Skeletal muscle satellite cell (primary cell): ENCODE results near the gene HS6ST1.
"Not testable (repeated sequence)": the region's sequence is repeated elsewhere in the genome, so short reads cannot be mapped to it uniquely, and the experiment has no call there.

Source experiments
- H3K27me3 ChIP-seq: 2 replicates; pipeline ENCODE4 v1.7.0; 2013; ENCODE audit warnings: low read length; ENCODE audit not compliant: control insufficient read depth, insufficient read depth
- H3K36me3 ChIP-seq: 2 replicates; pipeline ENCODE4 v1.7.0; 2013; ENCODE audit warnings: mild to moderate bottlenecking, control low read depth, low read length; ENCODE audit not compliant: insufficient read depth
- H3K4me1 ChIP-seq: 2 replicates; pipeline ENCODE4 v1.7.0; 2013; ENCODE audit warnings: low read length; ENCODE audit not compliant: control insufficient read depth, insufficient read depth
- H3K4me2 ChIP-seq: 2 replicates; pipeline ENCODE4 v1.7.0; 2013; ENCODE audit warnings: mild to moderate bottlenecking, low read length
- H3K4me3 ChIP-seq: 2 replicates; pipeline ENCODE4 v1.7.0; 2013; ENCODE audit warnings: low read length
- H3K9ac ChIP-seq: 2 replicates; pipeline ENCODE4 v1.7.0; 2013; ENCODE audit warnings: mild to moderate bottlenecking, low read depth, low read length, moderate library complexity
- H3K9me3 ChIP-seq: replicated peaks from 2 replicates; pipeline ENCODE4 v1.7.0; 2013; ENCODE audit warnings: mild to moderate bottlenecking, control low read depth, low read length

Gene HS6ST1

DNA sequence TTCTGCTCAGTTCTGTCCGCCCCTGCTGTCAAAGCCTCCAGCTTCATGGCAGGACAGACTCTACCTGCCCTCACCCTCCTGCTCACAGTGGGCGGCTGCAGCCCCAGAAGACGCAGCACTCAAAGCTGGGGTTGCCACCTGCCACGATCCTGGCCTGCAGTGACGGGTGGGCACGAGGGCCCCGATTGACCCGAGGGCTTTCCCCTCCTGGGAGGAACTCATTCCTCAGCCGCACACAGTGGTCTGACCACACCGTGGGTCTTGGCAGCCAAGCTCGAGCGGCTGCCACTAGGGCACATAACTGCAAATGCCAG is 47.1 kb downstream of the HS6ST1 start:
- Histone ChIP-seq H3K27me3 (no peaks in the 10 kb centered on the region), H3K4me3 (no peak overlapping the region), H3K9ac (no peak overlapping the region), H3K4me2 (no peak overlapping the region), H3K36me3 (no peaks in the 10 kb centered on the region), H3K4me1 (no peaks in the 10 kb centered on the region), H3K9me3 (no peaks in the 10 kb centered on the region)

DNA sequence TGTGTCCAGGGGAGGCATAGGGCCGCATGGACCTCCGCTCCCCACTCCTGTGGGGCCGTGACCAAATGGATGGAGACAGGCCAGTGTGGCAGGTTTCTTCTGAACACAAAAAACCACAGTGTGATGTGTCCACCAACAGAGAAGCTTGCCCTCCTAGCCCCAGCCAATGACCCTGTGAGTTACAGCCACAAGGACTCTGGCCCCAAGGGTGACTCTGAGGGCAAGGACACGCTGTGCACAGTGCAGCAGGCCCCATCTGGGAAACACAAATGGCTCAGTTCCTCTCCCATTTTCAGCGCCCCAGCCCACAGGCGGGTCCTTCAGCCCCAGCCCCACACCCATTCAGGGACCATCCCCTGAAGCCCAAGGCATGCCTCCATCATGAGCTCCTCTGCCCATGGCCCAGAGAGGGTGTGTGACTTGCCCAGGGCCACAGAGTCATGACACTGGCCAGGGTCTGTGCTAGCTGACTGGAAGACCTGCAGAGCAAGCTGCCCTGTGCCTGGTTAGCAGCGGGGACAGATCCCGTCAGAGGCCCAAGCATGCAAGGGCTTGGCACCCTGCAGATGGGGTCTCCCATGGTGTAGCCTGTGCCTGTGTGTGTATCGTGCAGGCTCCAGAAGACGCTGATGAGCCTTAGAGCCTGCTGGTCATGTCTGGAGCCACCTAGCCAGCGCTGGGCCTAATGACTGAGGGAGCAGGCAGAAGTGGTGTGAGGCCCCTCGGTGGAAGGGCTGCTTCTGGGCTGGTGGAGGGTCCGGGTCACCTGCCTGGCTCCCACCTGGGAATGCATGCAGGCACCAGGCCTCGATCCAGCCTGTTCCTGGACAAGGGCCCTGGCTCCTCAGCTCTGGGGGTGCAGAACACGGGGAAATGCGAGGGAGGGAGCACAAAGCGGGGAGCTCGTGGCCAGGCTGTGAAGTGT is 47.7 kb downstream of the HS6ST1 start:
- Histone ChIP-seq H3K27me3 (no peaks in the 10 kb centered on the region), H3K4me1 (no peaks in the 10 kb centered on the region), H3K4me3 (no peak overlapping the region), H3K9ac (no peak overlapping the region), H3K36me3 (no peaks in the 10 kb centered on the region), H3K9me3 (no peaks in the 10 kb centered on the region), H3K4me2 (no peak overlapping the region)

DNA sequence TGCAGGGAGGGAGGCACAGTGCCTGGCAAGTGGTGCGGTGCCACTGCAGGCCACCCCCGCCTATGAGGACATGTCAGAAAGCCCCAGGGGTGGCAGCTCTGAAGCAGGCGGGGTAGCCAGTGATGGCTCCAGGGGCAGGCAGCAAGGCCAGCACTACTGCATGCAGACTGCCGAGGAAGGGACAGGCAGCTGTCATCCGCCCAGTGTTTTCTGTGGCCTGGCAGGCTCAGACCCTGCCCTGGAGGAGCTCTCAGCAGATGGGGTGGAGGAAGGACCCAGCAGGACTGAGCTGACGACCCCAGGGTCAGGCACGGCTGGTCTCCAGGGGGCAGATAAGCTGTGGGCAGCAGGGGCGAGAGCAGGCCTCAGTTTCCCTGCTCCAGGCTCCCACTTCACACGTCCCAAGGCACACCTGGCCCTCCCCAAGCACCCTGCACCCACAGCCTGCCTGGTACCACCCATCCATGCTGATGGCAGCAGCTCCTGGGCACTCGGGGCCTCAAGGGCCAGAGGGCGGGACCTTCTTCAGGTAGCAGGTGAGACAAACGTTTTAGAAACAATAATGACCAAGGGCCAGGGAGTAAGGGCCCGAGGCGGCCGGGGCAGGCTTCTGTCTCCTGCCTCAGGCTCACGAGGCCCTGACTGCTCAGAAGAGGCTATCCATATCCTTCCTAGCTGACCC is 48.5 kb downstream of the HS6ST1 start:
- Histone ChIP-seq H3K4me3 (no peak overlapping the region), H3K9ac (no peak overlapping the region), H3K9me3 (no peaks in the 10 kb centered on the region), H3K4me2 (no peak overlapping the region), H3K27me3 (no peaks in the 10 kb centered on the region), H3K36me3 (no peaks in the 10 kb centered on the region), H3K4me1 (no peaks in the 10 kb centered on the region)

DNA sequence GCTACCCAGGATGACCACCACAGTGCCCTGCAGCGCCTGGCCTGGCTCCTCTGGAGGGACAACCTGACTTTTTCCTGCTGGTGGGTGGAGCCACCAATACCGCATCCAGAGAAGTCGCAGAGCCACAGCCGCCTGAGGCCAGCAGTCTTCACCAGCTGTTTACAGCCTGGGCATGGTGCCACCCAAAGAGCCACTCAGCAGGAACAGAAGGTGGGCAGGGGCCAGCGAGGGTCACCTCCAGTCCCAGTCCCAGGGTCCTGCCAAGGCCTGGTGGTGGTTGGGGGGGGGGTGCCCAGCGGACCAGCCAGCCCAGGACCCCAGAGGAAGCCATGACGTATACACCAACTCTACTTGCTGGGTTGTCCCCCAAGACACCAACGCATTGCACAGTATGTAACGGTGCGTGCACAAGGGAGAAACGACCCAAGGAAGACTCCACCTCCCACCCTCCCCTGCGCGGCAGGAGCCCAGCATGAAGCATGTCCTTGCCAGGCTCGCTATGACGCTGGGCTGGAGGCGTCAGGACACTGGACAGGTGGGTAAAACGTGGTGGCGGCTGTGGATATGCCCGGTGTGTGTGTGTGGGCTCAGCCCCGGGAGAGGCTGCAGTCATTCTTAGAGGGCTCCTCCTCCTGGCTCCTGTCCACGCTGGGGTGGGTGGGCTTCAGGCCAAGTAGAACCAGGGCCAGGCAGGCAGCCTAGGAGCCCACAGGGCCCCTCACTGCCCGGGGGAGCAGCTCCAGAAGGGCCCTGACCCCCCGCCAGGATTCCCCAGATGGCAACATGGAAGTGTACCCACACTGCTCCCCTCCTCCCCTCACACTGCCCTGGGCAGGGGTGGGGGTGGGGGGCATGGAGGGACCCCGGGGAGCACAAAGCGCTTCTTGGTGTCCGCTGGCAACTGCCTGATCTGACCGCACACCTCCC is 49.3 kb downstream of the HS6ST1 start:
- Histone ChIP-seq H3K4me2 (no peak overlapping the region), H3K27me3 (no peaks in the 10 kb centered on the region), H3K9me3 (no peaks in the 10 kb centered on the region), H3K36me3 (no peaks in the 10 kb centered on the region), H3K9ac (no peak overlapping the region), H3K4me3 (no peak overlapping the region), H3K4me1 (no peaks in the 10 kb centered on the region)

DNA sequence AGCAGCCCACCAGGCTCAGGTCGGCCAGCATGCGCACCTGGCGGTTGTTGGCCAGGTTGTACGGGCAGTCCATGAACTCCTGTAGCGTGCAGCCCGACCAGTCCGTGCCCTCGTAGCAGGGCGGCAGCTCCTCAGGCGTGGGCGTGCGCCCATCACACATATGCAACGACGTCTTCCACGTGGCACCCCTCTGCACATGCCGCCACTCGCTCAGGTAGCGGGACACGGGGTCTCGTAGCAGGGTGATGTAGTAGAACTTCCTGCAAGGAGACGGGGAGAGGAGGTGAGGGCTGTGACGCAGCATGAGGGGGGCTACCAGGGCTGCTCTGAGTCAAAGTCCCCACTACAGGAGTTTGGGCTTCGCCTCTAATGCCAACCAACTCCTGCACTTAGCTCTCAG is 50.1 kb downstream of the HS6ST1 start:
- H3K9me3 ChIP-seq, H3K4me3 ChIP-seq, H3K9ac ChIP-seq, H3K4me2 ChIP-seq, H3K36me3 ChIP-seq, H3K27me3 ChIP-seq, H3K4me1 ChIP-seq: not testable (repeated sequence)

DNA sequence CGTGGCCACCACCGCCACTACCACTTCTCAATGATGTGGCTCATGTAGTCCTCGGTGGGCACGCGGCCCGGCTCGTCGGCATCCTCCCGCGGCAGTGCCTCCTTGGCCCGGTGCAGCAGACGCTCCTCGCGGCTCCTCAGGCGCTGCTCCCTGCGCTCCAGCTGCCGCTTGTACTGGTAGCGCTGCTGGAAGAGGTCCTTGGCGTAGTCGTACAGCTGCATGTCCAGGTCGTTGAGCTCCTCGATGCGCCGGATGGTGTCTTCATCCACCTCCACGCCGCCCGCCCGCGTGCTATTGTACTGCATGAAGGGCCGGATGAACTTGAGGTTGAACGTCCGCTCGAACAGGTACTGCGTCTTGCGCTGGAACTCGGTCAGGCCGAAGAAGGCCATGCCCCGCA is 50.5 kb downstream of the HS6ST1 start:
- not testable (repeated sequence) for H3K27me3 ChIP-seq, H3K36me3 ChIP-seq

DNA sequence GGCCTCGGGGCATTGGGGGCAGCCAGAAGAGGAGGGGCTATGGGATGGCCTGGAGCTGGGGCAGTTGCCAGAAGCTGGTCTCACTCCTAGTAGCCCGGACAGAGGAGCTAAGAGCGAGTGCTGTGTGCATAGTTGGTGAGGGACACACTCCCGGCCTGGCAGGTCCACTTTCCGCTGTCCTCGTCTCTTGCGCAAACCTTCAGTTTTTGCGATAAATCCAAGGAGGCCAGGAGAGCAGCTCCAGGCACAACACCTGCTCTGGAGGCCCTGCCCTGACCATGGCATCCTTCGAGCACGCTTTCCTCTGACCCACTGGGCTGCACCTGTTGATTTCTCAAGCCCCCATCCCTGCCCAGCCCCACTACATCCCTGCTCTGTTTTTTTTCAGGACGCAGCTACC is 51.0 kb downstream of the HS6ST1 start:
- not testable (repeated sequence) for H3K36me3 ChIP-seq, H3K27me3 ChIP-seq, H3K4me3 ChIP-seq, H3K9ac ChIP-seq, H3K9me3 ChIP-seq, H3K4me2 ChIP-seq, H3K4me1 ChIP-seq

More for the DNA sequence above, 50.5 kb downstream of the HS6ST1 start:
- H3K9ac ChIP-seq, H3K9me3 ChIP-seq, H3K4me1 ChIP-seq, H3K4me3 ChIP-seq, H3K4me2 ChIP-seq: not testable (repeated sequence)

DNA sequence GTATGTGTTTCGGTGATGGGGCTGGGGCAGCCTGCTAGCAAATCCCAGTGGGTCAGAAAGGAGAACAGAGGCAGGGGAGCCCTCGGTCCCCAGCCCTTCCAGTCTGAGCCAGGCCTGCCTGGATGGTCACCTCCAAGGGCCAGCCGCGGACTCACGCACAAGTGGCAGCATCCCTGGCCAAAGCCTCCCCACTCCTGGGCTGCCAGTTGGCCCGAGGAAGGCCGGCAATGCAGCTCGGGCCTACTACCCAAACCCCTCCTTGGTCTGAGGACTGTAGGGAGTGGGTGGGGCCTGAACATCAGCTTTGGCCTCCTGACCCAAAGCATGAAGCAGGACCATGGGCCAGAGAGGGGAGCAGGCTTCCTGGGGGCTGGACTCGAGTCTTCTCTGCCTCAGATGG is 51.5 kb downstream of the HS6ST1 start:
- H3K36me3 ChIP-seq, H3K27me3 ChIP-seq, H3K9me3 ChIP-seq, H3K4me1 ChIP-seq, H3K4me3 ChIP-seq, H3K9ac ChIP-seq, H3K4me2 ChIP-seq: not testable (repeated sequence)

DNA sequence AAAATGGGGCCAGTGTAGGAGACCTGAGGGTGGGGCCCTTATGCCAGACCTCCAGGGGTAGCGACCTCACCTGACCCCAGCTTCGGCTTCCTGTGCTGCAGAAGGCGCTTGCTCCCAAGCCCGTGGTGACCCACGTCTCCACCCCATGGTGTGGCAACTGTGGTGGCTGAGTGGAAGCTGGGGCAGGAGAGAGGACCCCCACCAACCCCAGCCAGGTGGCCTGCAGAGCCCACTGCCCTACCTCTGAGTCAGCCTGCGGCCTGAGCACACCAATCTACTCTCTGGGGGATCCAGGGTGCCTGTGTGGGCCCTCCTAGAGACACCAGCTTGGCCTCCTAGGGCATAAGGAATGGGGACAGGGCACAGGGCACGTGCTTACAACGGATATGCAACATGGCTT is 52.2 kb downstream of the HS6ST1 start:
- H3K4me1 ChIP-seq, H3K36me3 ChIP-seq, H3K9me3 ChIP-seq, H3K27me3 ChIP-seq, H3K9ac ChIP-seq, H3K4me2 ChIP-seq, H3K4me3 ChIP-seq: not testable (repeated sequence)

DNA sequence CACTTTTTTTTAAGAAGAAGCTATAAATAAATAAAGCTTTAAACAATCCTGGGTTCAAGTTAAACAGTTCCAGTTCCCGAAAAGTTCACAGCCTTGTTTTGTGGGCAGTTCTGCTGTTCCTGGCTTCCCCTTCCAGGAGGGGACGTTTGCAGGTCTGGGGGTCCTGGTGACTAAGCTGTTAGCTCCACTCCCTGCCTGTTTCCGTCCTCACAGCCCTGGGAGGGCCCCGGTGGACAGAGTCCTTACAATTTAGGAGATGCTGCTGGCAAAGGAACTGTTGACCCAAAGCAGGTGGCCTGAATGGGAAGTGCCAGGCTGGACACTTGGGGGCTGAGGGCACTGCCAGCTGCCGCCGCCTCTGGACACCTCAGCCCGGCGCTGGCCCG is 53.1 kb downstream of the HS6ST1 start:
- not testable (repeated sequence) for H3K4me1 ChIP-seq, H3K9ac ChIP-seq, H3K36me3 ChIP-seq, H3K9me3 ChIP-seq, H3K4me3 ChIP-seq, H3K4me2 ChIP-seq, H3K27me3 ChIP-seq

DNA sequence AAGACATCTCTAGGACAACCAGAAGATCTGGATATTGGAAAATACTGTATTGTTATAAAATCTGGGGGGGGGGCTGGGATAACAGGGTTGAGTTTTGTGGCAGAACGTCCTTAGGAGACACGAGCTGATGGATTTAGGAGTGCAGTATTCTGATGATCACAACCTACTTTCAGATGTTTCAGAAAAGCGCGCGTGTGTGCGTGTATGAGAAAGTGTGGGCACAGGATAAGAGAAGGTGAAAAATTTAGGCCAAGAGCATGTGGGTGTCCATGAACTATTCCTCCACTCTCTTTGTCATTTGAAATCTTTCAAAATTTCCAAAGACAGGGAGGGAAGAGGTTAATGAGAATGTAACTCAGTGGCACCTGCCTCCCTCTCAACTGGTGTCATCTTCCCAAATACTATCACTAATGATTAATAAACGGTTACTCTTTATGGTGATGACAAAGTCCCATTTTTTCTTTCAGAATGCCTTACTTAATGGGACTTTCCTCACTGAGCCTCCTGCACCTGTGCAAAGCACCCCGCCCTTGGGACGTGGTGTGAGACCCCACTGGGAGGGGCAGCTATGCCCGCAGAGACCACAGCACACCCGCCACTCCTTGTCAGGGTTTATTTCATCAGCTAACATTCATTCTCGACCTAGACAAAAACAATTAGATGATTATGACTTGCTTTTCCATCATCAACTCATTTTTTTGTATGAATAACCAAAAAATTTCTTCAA is 53.6 kb downstream of the HS6ST1 start:
- H3K36me3 ChIP-seq = no peaks in the 10 kb centered on the region
- H3K4me3 ChIP-seq = no peak overlapping the region
- no peaks in the 10 kb centered on the region for H3K9me3 ChIP-seq
- no peak overlapping the region for H3K4me2 ChIP-seq
- no peaks in the 10 kb centered on the region for H3K27me3 ChIP-seq
- no peak overlapping the region for H3K9ac ChIP-seq
- no peaks in the 10 kb centered on the region for H3K4me1 ChIP-seq
